SU-DHL-6 (cell line): Measurements from ENCODE around the gene LGALS8.

ENCODE experiments used
- H2AFZ ChIP-seq: fragments of 200-600 bp; sonication (generic); 2 replicates; pipeline ENCODE4 v1.6.1; 2014; ENCODE audit warnings: low read depth, mild to moderate bottlenecking, moderate library complexity, mixed read lengths, antibody characterized with exemption, low read length; ENCODE audit not compliant: severe bottlenecking
- H3F3A ChIP-seq: fragments of 200-600 bp; shearing (Covaris generic); 2 replicates; pipeline ENCODE4 v1.6.0; 2016; ENCODE audit warnings: antibody characterized with exemption, mild to moderate bottlenecking; ENCODE audit not compliant: insufficient read depth
- H3K27ac ChIP-seq: fragments of 200-600 bp; sonication (generic); 2 replicates; pipeline ENCODE4 v1.5.1; 2016; ENCODE audit warnings: low read depth, mild to moderate bottlenecking, low read length, moderate library complexity, mixed read lengths
- H3K27me3 ChIP-seq: fragments of 200-600 bp; sonication (generic), shearing (Covaris generic); 2 replicates; pipeline ENCODE4 v1.6.0; 2014; ENCODE audit warnings: mild to moderate bottlenecking, low read length
- H3K36me3 ChIP-seq: fragments of 200-600 bp; sonication (generic); 2 replicates; pipeline ENCODE4 v1.6.1; 2014; ENCODE audit warnings: mild to moderate bottlenecking, low read length, mixed read lengths
- H3K4me2 ChIP-seq: fragments of 300-600, 200-600 bp; shearing (Covaris generic), sonication (generic); 2 replicates; pipeline ENCODE4 v1.6.0; 2014; ENCODE audit warnings: low read length, low read depth, mild to moderate bottlenecking; ENCODE audit not compliant: poor library complexity, severe bottlenecking
- H3K4me3 ChIP-seq: fragments of 200-600 bp; sonication (generic); 2 replicates; pipeline ENCODE4 v1.5.1; 2014; ENCODE audit warnings: antibody characterized with exemption, low read length, mild to moderate bottlenecking, mixed read lengths; ENCODE audit not compliant: insufficient read depth, poor library complexity, severe bottlenecking
- H3K79me2 ChIP-seq: fragments of 200-600 bp; sonication (generic); 2 replicates; pipeline ENCODE4 v1.6.1; 2014; ENCODE audit warnings: mild to moderate bottlenecking, low read length, moderate library complexity; ENCODE audit not compliant: insufficient read depth
- H3K9ac ChIP-seq: fragments of 200-600 bp; sonication (generic); 2 replicates; pipeline ENCODE4 v1.7.0; 2014; ENCODE audit warnings: mild to moderate bottlenecking, low read length
- H3K9me2 ChIP-seq: fragments of 200-600 bp; sonication (generic); replicated peaks from 2 replicates; pipeline ENCODE4 v1.6.1; 2014; ENCODE audit warnings: low read length; ENCODE audit not compliant: insufficient read depth
- H3K9me3 ChIP-seq: fragments of 200-600 bp; sonication (generic); 2 replicates; pipeline ENCODE4 v1.6.1; 2014; ENCODE audit warnings: low read length, mixed read lengths; ENCODE audit not compliant: insufficient read depth
- H4K20me1 ChIP-seq: fragments of 200-600 bp; sonication (generic); 2 replicates; pipeline ENCODE4 v1.6.1; 2014; ENCODE audit warnings: low read depth, mild to moderate bottlenecking, antibody characterized with exemption, low read length, moderate library complexity, mixed read lengths
- EZH2phosphoT487 ChIP-seq: fragments of 200-600 bp; sonication (generic), shearing (Covaris generic); conservative IDR thresholded peaks from 2 replicates; pipeline ENCODE4 v1.6.1; 2018; ENCODE audit warnings: mild to moderate bottlenecking, antibody characterized with exemption, low read length, moderate library complexity, mixed read lengths
- TF ChIP-seq, protein P1 (sequence below): fragments of 200-600 bp; sonication (generic); IDR thresholded peaks from one replicate; pipeline ENCODE4 v1.5.1; 2017; ENCODE audit warnings: antibody characterized with exemption, mild to moderate bottlenecking, low read length, moderate library complexity; ENCODE audit not compliant: insufficient read depth, poor library complexity, severe bottlenecking

Gene LGALS8

DNA sequence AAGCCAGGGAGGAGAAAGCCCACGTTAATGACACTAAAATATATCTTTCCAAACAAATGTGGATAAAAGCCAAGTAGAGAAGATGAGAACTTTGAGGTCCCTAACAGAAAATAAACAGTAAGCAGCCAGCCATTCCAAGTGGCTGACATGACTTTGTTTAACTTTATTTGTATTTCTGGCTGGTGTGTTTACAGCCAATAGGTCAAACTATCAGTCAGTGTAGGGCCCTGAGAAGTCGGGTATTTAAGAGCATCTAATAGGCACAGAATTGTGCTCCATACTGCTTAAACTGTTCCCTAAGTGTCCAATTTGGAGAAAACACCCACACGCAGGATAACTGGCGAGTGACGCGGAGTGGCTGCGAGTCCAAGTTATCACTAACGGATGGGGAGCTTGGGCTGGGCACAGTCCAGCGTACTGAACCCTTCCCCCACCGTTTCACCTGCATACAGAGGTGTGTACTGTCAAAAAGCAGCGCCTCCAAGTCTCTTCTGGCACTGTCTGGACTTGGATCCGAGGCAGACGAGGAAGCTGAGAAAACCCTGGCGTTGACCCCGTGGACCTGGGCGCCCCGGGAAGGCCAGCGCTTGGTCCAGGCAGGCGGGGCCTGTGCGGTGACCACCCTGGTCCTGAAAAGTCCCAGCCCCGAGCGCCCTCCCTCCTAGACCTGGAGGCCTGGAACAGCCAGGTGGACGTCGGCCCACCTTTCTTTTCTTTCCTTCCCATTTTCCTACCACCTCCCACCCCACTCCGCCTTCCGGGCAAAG lies 662 bp upstream of the LGALS8 start:
- Histone ChIP-seq H3K4me3 (no peak overlapping the region), H3K4me2 (peak overlapping the region; percentile 99), H3K27ac (no peak overlapping the region), H3F3A (no peaks in the 10 kb centered on the region), H3K27me3 (no peaks in the 10 kb centered on the region), H2AFZ (peak overlapping the region; percentile 94), H4K20me1 (no peaks in the 10 kb centered on the region), H3K9ac (peak overlapping the region; percentile 51; the same call in 1 of the 2 replicates), H3K79me2 (no peaks in the 10 kb centered on the region), H3K9me2 (no peaks in the 10 kb centered on the region), H3K9me3 (no peaks in the 10 kb centered on the region), H3K36me3 (no peaks in the 10 kb centered on the region)
- TF ChIP-seq, protein P1, sequence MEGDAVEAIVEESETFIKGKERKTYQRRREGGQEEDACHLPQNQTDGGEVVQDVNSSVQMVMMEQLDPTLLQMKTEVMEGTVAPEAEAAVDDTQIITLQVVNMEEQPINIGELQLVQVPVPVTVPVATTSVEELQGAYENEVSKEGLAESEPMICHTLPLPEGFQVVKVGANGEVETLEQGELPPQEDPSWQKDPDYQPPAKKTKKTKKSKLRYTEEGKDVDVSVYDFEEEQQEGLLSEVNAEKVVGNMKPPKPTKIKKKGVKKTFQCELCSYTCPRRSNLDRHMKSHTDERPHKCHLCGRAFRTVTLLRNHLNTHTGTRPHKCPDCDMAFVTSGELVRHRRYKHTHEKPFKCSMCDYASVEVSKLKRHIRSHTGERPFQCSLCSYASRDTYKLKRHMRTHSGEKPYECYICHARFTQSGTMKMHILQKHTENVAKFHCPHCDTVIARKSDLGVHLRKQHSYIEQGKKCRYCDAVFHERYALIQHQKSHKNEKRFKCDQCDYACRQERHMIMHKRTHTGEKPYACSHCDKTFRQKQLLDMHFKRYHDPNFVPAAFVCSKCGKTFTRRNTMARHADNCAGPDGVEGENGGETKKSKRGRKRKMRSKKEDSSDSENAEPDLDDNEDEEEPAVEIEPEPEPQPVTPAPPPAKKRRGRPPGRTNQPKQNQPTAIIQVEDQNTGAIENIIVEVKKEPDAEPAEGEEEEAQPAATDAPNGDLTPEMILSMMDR: no peak

DNA sequence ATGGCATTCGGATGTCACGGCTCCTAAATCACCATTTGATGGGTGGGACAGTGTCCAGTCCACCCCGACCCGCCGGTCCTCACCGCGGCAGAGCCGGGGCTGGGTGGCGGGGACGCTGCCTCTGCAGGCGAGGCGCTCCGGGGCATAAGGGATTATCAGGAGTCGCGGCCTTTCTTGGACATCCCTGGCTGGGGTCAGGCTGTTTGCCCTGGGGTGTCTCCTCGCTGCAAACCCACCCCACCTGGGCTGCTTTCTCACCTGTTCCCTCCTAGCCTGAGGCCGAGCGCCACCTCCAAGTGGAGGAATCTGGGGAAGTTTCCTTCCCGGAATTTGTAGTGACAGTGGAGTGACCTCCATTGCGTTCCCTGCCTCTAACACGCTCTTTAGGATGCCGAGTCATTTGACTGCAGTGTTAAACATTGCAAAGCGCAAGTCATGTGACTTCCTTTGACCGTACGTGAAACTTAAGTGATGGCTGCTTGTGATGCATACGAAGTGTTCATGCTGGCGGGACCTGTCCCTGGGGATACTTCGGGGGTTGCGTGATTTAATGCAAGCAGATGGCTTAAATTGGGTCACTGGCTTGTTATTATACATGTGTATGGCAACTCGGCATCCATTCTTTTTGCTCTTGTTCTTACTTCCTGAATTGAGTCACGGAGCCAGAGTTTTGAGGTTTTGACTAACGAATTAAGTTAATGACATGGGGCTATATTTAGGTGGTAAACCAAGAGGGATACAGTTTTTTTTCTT lies 536 bp downstream of the LGALS8 start:
- peak overlapping the region; percentile 78 for H3K4me3 ChIP-seq
- H3K4me2 ChIP-seq: peak overlapping the region; percentile 99
- peak overlapping the region; percentile 51 for H3K9ac ChIP-seq
- no peaks in the 10 kb centered on the region for H3F3A ChIP-seq
- H3K9me3 ChIP-seq: no peaks in the 10 kb centered on the region
- H3K27ac ChIP-seq: no peak overlapping the region
- H3K9me2 ChIP-seq: no peaks in the 10 kb centered on the region
- H2AFZ ChIP-seq: peak overlapping the region; percentile 94
- TF ChIP-seq, protein P1: no peak
- TF ChIP-seq EZH2phosphoT487: no peak
- no peaks in the 10 kb centered on the region for H3K36me3 ChIP-seq
- H3K79me2 ChIP-seq: no peaks in the 10 kb centered on the region
- no peaks in the 10 kb centered on the region for H3K27me3 ChIP-seq
- no peaks in the 10 kb centered on the region for H4K20me1 ChIP-seq

DNA sequence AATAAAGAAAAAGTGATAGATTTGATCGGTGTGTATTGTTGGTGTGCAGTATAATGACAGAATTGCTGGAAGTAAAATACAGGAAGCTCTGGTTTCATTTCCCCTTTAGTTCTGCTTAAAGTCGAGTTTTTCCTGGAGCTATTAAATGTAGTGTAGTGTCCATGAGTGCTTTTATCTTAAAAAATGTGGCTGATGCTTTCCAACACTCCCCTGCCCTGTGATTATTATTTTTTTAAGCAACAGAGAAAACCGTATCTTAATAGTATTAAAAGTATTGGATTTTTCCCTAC lies 1.1 kb downstream of the LGALS8 start:
- Histone ChIP-seq H3K9me3 (no peaks in the 10 kb centered on the region), H2AFZ (peak overlapping the region; percentile 94), H3K9ac (peak overlapping the region; percentile 51), H3K9me2 (no peaks in the 10 kb centered on the region), H3K4me3 (peak overlapping the region; percentile 78), H3K4me2 (peak overlapping the region; percentile 99), H3K27me3 (no peaks in the 10 kb centered on the region), H3F3A (no peaks in the 10 kb centered on the region; the same call in 1 of the 2 replicates), H3K79me2 (no peaks in the 10 kb centered on the region), H3K27ac (no peak overlapping the region), H4K20me1 (no peaks in the 10 kb centered on the region), H3K36me3 (no peaks in the 10 kb centered on the region)
- TF ChIP-seq, protein P1: no peak
- no peak for TF ChIP-seq EZH2phosphoT487
